HG02763 (cell line): ENCODE measurements around the gene BOLA3.
"Not testable (repeated sequence)": the region's sequence is repeated elsewhere in the genome, so short reads cannot be mapped to it uniquely, and the experiment has no call there.

ENCODE experiments used
- ATAC-seq: cut with Tn5 transposase; IDR thresholded peaks from one replicate; pipeline ENCODE4 v1.9.1; 2021; ENCODE audit warnings: mild to moderate bottlenecking, moderate library complexity; ENCODE audit not compliant: unreplicated experiment

Gene BOLA3

DNA sequence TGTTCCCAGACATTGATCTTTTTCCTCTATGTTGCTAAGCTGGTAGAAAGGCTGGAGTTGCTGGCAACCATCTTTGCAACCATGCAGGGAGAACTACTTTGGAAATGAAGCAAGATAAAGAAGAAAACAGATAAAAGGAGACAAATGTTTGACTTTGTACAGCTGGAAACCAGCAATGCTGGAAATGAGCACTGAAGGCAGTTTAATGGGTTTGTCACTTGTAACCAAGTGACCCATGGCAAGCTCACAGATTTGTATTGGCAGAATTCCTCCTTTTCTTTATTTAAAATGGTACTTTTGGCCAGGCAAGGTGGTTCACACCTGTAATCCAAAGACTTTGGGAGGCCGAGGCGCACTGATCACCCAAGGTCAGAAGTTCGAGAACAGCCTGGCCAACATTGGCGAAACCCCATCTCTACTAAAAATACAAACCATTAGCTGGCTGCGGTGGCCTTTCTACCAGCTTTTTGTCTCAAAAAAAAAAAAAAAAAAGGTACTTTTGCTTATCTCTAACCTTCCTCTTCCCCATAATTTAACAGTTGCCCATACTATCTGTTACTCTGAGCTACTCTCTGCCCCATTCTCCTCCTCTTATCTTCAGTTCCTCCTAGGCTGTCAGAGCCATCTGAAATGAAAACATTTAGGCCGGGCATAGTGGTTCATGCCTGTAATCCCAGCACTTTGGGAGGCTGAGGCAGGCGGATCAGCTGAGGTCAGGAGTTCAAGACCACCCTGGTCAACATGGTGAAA lies 2.0 kb upstream of the BOLA3 start:
- ATAC-seq = no peak

DNA sequence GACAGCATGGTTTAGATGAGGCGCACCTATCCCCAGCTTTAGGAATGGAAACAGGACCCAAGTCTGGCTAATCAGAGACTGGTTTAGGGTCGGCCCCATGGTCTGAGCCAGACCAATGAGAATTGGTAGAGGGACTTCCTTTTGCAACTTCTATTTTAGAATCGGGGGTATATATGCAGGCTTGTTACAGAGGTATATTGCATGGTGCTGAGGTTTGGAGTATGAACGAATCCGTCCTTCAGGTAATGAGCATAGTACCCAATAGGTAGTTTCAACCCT lies 1.5 kb upstream of the BOLA3 start:
- ATAC-seq = no peak

- ATAC-seq = no peak
Measured at GRCh38 chr2:74148457-74149246, 940 bp upstream of the BOLA3 start.

GRCh38 chr2:74146929-74147726 lies 584 bp downstream of the BOLA3 start:
- ATAC-seq = peak; percentile 12

DNA sequence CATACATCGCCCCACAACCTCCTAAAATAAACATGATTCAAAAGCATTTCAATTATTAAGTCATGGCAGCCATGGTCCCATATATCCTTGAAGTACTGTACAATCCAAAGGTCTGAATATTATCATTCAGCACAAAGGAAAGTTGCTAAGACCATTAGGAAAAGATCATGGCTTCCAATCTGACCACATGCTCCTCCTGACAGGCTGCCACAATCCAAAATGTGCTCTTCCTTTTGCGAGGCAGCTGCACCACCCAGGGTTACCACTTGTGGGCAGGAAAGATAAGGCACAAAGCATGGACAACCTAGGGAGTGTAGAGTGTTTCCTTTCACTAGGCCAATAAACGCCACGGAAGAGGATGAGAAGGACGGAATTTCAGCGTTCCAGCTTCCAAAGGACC lies 5.4 kb downstream of the BOLA3 start:
- ATAC-seq = no peak

DNA sequence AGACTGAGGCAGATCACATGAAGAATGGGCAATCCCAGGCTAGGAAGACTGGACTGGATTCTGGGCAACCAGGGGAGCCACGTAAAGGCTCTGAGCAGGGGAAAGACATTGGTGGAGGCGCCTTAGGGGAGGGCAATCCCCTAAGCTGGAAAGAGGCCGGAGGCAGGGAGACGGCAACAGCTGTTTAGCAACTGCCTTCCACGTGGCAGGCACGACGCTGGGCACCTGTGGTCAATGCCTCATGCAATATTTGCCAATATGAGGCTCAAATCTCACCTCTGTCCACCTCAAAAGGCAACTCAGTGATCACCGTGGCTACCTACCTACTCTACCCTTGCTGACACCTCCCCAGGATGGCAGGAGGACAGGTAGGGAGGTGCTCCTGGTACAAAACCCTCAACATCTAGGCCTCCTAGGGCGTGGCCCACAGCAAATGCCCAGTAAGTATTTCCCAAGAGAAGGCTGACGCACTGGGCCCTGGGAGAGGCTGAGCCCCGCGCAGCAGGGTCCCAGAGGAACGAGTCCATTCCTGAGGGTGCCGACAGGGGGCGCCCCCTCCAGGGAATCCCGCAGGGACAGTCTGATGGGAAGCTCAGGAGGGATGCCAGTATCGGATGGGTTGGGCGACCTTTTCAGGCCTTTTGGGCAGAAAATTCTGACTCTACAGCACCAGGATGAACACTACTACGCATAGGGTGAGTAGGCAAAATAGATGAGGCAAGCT lies 8.9 kb downstream of the BOLA3 start:
- no peak for ATAC-seq

DNA sequence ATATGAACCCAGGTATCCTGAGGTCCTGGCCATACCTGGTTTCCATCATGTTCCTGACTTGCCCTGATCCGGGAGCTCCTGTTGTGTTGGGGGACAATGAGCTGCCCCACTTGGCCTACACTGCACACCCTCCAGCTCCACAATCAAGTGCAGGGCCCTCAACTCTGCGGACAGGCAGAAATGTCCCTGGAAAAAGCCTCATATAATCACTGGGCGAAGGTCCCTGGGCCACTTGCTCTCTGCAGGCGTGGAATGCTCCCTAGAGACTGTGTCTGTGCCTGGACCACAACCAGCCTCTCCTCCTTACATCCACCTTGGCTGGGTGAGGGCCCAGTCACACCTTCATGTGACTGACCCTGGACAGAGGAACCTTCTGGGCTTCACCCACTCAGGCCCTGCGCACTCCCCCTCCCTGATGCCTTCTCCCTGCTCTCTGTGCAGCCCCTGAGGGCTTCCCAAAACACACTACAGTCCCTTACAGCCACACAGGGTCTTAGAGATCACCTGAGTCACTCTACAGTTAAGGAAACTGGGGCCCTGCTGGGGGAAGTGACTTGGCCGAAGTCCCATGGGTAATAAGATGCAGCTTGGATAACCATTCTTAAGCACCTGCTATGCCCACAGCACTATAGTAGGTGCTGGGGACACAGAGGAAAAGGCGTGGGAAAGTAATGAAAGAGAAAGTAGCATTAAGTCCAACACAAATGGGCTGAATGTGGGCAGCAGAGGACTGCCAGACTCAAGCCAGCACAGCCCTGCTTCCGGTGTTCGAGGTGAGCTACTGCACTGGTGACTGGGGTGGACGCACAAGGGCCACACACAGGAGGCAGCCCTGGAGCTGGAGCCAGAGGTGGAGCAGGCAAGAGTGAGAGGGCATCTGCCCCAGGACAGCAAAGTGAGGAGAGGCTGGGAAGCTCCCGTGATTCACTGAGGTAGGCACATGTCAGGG lies 9.8 kb downstream of the BOLA3 start:
- no peak for ATAC-seq

- ATAC-seq = no peak
Measured at GRCh38 chr2:74131901-74132300, 15.8 kb downstream of the BOLA3 start.

DNA sequence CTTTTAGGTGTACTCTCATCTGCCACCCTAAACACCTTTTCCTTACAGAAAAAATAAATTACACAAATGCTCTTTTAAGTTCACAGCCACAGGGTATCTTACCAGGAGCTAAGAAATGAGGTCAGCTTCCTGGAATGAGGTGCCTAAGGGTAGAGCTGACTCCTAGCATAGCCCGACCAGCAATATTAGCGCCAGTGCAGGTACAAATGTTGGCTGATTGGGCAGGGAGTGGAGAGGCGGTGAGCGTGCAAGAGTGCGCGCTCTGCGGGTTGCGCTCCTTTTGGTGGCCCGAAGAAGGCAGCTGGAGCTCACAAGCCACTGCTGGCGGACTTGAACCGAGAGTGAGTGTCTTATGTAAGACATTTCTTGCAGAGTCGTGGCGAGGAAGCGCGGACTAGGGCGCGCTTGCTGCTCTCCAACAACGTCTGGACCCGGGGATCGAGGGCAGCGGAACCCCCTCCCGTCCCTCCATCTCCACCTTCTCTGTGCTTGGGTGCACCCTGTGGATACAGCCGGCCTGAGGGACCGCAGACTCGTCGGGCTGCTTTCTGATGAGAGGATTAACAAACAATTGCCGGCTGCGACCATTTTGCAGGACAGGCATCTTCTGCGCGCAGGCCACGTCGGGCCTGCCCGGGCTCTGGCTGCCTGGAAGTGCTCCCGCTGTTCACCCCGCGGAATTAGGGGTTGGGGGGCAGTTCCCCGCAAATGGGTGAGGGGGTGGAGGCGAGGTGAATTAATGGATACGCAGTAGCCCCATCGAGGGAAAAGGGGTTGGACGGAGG lies 17.3 kb downstream of the BOLA3 start:
- no peak for ATAC-seq

DNA sequence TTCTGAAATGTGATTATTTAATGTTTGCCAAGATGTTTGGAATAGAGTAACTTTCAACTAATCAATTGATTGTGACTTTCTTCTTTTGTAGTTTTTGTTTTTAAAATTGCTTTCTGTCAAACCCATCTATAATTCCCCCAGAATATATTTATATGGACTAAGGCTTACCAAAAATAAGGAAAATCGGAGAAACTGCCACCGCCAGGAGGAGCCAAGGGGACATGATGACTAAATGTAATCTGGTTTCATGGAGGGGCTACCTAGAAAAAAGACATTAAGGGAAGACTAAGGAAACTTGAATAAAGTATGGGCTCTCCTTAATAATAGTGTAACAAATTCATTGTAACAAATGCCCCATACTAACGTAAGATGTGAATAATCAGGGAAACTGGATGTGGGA lies 19.5 kb downstream of the BOLA3 start:
- no peak for ATAC-seq

DNA sequence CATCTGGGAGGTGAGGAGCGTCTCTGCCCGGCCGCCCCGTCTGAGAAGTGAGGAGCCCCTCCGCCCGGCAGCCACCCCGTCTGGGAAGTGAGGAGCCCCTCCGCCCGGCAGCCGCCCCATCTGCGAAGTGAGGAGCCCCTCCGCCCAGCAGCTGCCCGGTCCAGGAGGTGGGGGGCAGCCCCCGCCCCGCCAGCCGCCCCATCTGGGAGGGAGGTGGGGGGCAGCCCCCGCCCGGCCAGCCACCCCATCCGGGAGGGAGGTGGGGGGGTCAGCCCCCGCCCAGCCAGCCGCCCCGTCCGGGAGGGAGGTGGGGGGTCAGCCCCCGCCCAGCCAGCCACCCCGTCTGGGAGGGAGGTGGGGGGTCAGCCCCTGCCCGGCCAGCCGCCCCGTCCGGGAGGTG lies 23.8 kb downstream of the BOLA3 start:
- ATAC-seq = not testable (repeated sequence)

DNA sequence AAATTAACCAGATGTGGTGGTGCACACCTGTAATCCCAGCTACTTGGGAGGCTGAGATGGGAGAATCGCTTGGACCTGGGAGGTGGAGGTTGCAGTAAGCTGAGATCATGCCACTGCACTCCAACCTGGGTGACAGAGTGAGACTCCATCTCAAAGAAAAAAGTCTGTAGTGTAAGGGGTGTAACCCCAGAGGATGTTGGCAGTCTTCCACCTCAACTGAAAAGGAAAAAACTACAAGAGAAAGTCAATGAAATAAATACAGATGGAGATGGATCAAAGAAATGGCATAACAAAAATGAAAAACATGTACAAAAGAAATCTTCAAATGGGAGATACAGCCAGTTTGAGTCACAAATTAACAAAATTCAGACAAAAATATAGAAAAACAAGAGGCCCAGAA lies 25.9 kb downstream of the BOLA3 start:
- not testable (repeated sequence) for ATAC-seq

GRCh38 chr2:74119912-74120825 lies 27.5 kb downstream of the BOLA3 start:
- peak; percentile 94 for ATAC-seq

DNA sequence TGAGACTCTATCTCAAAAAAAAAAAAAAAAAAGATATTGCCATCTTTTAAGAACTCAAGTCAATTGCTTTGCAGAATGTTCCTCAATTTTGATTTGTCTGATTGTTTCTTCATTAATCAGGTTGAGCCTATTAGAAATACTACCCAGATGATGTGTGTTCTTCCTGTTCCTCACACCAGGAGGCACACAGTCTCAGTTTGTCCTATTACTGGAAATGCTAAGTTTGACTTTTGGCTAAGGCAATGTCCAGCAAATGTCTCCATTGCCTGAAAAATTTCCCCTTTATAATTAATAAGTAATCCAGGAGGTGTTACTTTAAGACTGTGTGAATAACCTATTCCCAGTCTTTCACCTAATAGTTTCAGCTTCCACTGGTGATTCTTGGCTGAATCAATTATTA lies 28.4 kb downstream of the BOLA3 start:
- ATAC-seq = no peak

GRCh38 chr2:74111380-74111779 lies 36.3 kb downstream of the BOLA3 start:
- ATAC-seq = no peak

DNA sequence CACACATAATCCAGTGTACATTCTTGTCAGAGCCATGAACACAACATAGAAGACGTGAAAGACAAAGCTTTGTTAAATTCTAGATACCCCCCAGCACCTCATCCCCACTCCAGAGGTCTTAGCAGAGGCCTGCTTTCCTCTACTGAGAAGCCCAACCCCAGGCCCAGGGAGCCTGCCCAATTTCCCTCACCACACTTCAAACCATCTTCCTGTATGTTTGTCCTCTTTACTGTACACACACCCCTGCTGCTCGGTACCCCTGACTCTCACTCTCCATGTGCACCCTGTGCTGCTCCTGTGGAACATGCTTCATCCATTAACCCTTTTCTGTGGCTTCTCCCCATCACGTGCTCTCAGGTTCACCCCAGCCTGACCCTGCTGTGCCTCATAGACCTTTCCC lies 37.2 kb downstream of the BOLA3 start:
- no peak for ATAC-seq

DNA sequence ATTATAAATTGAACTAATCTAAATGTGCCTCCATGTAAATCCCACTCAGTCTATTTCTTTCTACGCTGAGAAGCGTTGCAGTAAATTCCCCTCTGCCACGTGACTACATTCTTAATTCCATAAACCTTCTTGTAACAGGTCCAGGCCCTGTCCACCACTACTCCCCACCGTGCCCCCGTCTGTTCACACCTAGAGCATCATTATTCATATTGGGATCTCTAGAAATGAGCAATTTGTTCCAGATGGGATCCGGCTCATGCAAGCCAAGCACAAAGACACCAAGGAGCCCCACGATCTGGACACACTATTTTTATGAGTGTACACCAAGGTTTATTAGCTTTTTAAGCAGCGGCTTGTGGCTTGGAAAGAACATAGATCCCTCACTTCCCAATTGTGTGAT lies 38.2 kb downstream of the BOLA3 start:
- ATAC-seq = no peak

DNA sequence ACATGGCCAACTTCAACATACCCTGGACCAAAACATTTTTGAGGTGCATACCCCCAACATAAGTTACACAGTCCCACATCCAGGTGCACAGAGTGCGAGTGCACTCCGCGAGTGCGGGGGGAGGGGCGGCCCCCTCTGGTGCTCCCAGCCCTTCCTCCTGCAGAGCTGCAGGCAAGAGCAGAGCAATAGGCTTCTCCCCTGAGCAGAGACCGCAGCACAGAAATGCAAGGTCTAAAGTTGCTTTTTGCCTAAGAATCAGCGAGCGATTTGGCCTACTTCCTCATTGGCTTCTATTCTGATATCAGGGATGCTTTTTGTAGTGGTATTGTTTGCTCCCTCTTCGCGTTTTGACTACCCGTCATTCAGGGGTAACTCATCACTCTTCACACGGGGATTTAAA lies 40.6 kb downstream of the BOLA3 start:
- no peak for ATAC-seq
